Lower leg skin (tissue), 3 donors: ENCODE data around the gene HOXC13.

Experiments
- CTCF ChIP-seq, 3 donors: fragments of 450-650 bp; IDR thresholded peaks; one replicate each; pipeline ENCODE4 v1.5.1; 2016; ENCODE audit warnings: antibody characterized with exemption in 3 of 3, mild to moderate bottlenecking in 3 of 3, moderate library complexity in 2 of 3
- POLR2A ChIP-seq, 2 donors: fragments of 450-650 bp; IDR thresholded peaks; one replicate each; pipeline ENCODE4 v1.6.1; 2016 to 2017; ENCODE audit warnings: antibody characterized with exemption in 2 of 2, mild to moderate bottlenecking in 1 of 2, moderate library complexity in 1 of 2

GRCh38 chr12:53985994-53986685, 47.5 kb downstream of the HOXC13 start:
- TF ChIP-seq CTCF (IDR thresholded peaks at IDR 0.05) (no peak), POLR2A (IDR thresholded peaks at IDR 0.05) (no peak)
